GM19238 (cell line): ENCODE data around the gene TMEM250.

Experiments
- DNase-seq: peaks from one replicate; pipeline ENCODE4 v3.0.0; 2011; ENCODE audit warnings: low spot score; ENCODE audit not compliant: insufficient read length

The TMEM250 gene

GRCh38 chr9:136095070-136096058, 23.3 kb downstream of the TMEM250 start, which contains the start of gene NACC2:
Gene NACC2 (minus strand): TSS chr9:136095289. CDS start chr9:136050521, 44,768 bp downstream.
- no peak for DNase-seq

GRCh38 chr9:136093995-136094881, 24.4 kb downstream of the TMEM250 start:
- no peak for DNase-seq

DNA sequence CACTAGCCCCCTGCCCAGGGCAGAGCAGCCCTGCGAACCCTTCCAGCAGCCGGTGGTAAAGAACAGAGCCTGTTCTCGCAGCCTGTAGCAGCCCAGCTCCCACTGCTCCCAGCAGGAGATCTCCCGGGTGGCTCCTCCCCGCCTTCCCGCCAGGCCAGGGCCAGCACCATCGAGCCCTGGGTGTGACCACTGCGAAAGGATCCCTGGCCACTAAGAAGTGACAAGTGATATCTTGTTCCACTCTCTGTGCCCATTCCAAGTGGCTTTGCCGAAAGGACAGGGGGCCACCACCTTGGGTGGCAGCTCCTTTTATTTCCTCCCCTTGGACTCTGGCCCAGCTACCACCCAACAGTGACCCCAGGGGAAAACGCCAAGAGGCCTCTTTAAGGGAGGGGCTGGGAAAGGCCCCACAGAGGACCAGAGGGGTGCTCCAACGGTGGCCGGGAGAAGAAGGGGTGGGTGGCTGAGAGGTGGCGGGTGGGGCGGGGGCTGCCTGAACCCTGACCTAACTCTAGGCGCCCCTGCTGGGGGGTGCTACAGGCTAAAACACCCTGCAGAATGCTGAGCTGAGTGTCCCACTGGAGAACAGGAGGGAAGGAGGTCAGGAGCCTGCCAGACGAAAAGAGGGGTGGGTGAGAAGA, 25.2 kb downstream of the TMEM250 start:
- no peak for DNase-seq

DNA sequence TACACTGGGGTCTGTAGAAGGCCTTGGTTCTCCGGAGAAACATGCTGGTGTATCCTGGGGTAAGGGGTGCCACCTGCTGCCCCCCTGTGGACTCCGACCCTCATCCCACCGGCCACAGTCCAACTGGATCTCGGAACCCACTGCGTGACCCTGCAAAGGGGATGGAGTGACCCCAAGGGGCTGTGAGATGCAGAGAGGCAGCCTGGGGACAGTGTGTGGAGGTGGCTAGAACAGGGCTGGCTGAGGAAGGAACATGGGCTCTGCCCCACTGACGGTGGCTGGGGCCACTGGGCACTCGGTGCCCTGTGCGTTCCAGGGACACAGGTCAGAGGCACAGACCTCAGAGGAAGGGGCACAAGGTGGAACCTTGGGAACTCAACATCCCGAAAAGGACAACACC, 25.9 kb downstream of the TMEM250 start:
- DNase-seq: no peak

- DNase-seq: no peak
Observed at GRCh38 chr9:136092353-136092650, 26.4 kb downstream of the TMEM250 start.

- DNase-seq: no peak
Observed at GRCh38 chr9:136091582-136092352, 26.9 kb downstream of the TMEM250 start.

- no peak for DNase-seq
Observed at GRCh38 chr9:136090768-136091581, 27.7 kb downstream of the TMEM250 start.

DNA sequence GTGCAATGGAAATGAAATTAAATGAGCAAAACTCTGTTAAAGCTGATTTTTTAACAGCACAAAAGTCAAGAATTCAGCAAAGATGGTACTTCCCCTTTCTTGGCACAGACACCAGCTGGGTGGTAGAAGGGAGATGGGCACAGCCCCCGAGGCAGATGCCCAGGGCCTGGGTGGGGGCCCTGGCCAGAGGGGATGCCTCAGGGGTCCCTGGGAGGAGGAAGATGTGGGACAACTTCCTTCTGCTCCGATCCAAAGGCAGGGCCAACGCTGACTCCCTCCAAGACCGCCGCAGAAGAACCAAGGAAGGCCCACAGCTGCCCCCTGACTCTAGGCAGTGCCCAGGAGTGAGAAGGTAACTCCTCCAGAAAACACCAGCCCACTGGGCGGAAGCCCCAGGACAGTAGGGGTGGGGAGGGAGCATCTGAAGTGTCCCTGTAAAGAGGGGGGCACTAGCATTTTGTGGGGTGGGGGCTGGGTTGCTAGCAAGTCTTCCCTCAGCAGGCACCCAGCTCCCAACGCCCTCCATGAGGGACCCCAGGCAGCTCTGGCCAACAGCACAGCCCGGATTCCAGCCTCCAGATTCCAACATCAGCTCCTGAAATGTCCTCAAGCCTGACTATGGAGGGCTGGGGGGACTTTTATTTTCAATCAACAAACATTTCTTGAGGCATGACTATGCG, 28.5 kb downstream of the TMEM250 start:
- DNase-seq: no peak

GRCh38 chr9:136089697-136090045, 29.0 kb downstream of the TMEM250 start:
- no peak for DNase-seq

DNA sequence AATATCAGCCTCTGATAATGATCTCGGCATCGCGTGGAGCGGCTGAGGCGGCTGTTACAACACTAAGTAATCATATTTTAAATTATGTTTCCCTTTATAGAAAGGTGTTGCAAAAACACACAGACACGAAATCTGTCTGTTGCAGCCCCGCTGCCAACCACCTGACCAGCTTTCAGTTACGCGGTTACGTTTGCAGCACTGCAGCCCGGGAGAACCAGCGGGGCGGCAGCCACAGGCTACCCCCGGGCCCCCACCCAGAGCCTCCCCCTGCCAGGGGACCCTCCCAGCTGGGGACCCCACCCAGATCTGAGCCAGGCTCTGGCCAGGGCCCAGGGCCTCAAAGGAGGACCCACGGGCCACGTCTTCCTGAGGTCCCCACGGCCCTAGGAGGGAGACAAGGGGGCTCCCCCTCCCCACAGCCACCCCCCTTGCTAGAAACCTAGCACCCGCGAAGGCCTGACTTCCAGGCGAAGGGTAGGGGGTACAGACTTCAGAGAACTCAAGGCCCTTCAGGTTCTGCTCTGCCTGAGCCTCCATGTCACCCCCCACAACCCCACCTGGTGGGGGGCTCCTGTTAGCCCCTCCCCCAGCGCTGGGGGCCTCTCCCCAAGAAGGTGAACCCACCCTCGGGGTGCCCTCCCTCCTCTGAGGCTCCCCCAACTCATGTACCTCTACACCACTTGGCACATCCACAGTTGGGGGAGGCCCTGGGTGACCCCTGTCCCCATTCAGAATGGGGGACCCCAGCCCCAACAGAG, 29.6 kb downstream of the TMEM250 start:
- DNase-seq: no peak

GRCh38 chr9:136088481-136088938, 30.2 kb downstream of the TMEM250 start:
- DNase-seq: no peak

GRCh38 chr9:136087741-136088480, 30.8 kb downstream of the TMEM250 start:
- DNase-seq: no peak

DNA sequence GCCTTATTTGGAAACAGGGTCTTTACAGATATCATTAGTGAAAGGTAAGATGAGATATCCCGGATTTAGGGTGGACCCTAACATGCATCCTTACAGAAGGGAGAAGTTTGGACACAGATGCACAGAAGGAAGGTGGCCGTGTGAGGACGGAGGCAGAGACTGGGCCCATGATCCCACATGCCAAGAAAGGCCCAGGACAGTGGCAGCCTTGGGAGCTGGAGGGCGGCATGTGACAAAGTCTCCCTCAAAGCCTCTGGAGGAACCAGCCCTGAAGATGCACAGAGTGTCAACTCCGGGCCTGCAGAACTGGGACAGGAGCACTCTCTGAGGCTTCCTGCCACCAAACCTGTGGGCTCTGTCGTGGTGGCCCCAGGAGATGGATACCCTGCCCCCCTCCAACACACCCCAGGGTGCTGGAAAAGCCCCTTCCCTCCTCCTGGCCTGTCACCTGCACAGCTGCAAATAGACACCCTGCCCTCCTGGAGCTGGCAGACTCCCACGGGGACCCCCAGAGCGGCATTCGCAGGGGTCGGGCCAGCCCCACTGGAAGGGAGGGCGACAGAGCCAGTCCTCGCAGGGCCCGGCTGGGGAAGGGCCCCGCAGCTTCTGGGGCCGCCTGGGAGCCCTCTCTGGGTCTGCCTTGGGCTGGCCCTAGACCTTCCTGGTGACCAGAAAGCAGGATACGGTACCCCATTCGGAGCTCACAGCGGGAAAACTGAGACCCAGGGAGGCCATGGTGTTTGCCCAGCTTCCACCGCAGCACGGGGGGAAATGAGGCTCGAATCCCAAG, 31.5 kb downstream of the TMEM250 start:
- no peak for DNase-seq

DNA sequence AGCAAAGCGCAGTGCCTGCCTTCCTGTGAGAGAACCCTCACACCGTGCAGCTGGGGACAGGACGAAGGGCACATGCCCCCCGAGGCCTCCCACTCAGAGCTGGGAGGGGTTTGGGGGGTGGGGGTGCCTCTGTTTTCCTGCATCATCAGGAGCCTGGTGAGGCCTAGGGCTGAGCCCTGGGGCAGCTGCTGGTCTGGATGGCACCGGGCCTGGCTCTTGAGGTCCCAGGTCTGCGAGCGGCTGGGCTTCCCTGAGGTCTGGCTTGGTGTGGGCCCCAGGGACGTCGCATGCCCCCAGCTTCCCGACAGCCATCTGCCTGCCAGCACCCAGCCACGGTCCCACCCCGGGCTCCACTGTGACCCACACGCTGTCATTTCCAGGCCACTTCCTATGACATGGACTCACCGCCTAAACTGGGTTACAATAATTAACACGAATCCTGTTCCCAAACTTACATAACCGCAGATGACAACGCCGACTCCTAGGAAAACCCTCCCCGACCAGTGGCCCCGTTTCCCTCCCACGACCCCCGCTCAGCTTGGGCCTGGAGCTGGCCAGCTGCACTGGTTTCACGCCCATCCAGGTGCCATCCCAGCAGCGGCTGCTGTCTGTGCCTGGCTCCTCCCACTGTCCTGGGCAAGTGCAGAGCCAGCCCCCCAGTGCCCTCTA, 32.3 kb downstream of the TMEM250 start:
- DNase-seq: no peak

DNA sequence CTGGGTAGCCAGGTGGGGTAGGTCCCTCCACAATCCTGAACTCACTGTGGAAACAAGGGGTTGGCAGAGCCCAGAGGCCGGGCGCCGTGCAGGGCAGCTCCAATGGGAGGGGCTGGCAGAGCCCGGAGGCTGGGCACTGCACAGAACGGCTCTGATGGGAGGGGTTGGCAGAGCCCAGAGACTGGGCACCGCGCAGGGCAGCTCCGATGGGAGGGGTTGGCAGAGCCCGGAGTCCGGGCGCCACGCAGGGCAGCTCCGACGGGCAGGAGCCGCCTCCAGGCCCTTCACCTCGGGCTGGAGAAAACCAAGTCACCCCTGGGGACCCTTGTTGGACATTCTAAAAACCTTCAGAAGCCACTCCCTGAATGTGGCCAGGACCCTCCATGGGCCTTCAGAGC, 32.9 kb downstream of the TMEM250 start:
- DNase-seq: no peak

- DNase-seq: no peak
Observed at GRCh38 chr9:136084063-136084944, 34.4 kb downstream of the TMEM250 start.
